Astrocyte of the cerebellum (primary cell): Measurements from ENCODE around the gene CYSTM1.

Experiments
- DNase-seq: peaks from one replicate; pipeline ENCODE4 v3.0.0-alpha.2; 2011; ENCODE audit warnings: low read depth
- H3K4me3 ChIP-seq: 2 replicates; pipeline ENCODE4 v1.5.1; 2011; ENCODE audit warnings: mild to moderate bottlenecking, low read depth, low read length, moderate library complexity
- CTCF ChIP-seq: IDR thresholded peaks from 2 replicates; pipeline ENCODE4 v1.5.1; 2012; ENCODE audit warnings: low read length, low read depth, moderate library complexity, mild to moderate bottlenecking; ENCODE audit errors: missing control alignments
- in situ Hi-C: cut with HindIII; loops from 2 replicates; pipeline ENCODE4 v1.10.0; 2017; ENCODE audit warnings: low sequenced_read_pairs

Gene CYSTM1

GRCh38 chr5:140267201-140267540 is 92.2 kb downstream of the CYSTM1 start:
- in situ Hi-C loops, result no loop called here
- DNase-seq, result no peak
- TF ChIP-seq CTCF, result no peak
- H3K4me3 ChIP-seq, result no peak overlapping the region

- no peak for TF ChIP-seq CTCF
These were observed 92.6 kb downstream of the CYSTM1 start for GRCh38 chr5:140267559-140268018.

GRCh38 chr5:140270008-140270407 is 95.0 kb downstream of the CYSTM1 start:
- TF ChIP-seq CTCF, result no peak
- in situ Hi-C loops, result no loop called here
- H3K4me3 ChIP-seq, result no peak overlapping the region
- no peak for DNase-seq

More at GRCh38 chr5:140267559-140268018, 92.6 kb downstream of the CYSTM1 start:
- no peak for DNase-seq
- no peak overlapping the region for H3K4me3 ChIP-seq
- in situ Hi-C loops, result no loop called here

GRCh38 chr5:140273401-140273877 is 98.5 kb downstream of the CYSTM1 start:
- H3K4me3 ChIP-seq, result no peak overlapping the region
- in situ Hi-C loops, result no loop called here

GRCh38 chr5:140275837-140276236 is 100.8 kb downstream of the CYSTM1 start:
- H3K4me3 ChIP-seq, result no peak overlapping the region
- TF ChIP-seq CTCF, result no peak
- in situ Hi-C loops, result loop anchor here (5.0 kb wide), 1 partner anchor 36 kb away; no protein-coding TSS in a partner anchor
- no peak for DNase-seq

More at GRCh38 chr5:140273401-140273877, 98.5 kb downstream of the CYSTM1 start:
- TF ChIP-seq CTCF, result no peak
- DNase-seq, result no peak

- no peak overlapping the region for H3K4me3 ChIP-seq
- in situ Hi-C loops, result no loop called here
- DNase-seq, result no peak
- TF ChIP-seq CTCF, result no peak
These were observed 107.3 kb downstream of the CYSTM1 start for GRCh38 chr5:140282266-140282665.

GRCh38 chr5:140284013-140284412 is 109.0 kb downstream of the CYSTM1 start:
- no peak for TF ChIP-seq CTCF
- in situ Hi-C loops, result no loop called here
- H3K4me3 ChIP-seq, result no peak overlapping the region
- DNase-seq, result no peak
